Hepatocyte (in vitro differentiated cells): ENCODE measurements around the gene GON4L.

Source experiments
- EZH2 ChIP-seq: fragments of 200-600 bp; sonication (generic); IDR thresholded peaks from 2 replicates; pipeline ENCODE4 v1.6.1; 2016; ENCODE audit warnings: antibody characterized with exemption, mild to moderate bottlenecking, borderline replicate concordance
- TF ChIP-seq, protein P1 (sequence below): fragments of 200-600 bp; sonication (generic); IDR thresholded peaks from 2 replicates; pipeline ENCODE4 v1.5.1; 2016; ENCODE audit warnings: antibody characterized with exemption, mild to moderate bottlenecking; ENCODE audit not compliant: poor library complexity

DNA sequence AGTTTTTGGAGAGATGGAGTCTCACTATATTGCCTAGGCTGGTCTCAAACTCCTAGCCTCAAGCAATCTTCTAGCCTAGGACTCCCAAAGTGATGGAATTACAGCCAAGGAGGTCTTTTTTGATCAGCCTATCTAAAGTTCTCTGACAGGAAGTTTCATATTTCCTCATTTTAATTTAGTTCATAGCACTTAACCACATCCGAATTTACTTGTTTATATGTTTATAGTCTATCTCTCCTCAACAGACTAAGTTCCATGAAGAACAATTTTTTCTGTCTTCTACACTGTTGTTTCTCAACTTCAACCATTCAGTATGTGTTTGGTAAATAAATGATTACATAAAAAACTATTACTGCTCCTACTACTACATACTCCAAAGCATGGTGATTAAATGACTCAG lies 47.9 kb downstream of the GON4L start:
- TF ChIP-seq, protein P1, sequence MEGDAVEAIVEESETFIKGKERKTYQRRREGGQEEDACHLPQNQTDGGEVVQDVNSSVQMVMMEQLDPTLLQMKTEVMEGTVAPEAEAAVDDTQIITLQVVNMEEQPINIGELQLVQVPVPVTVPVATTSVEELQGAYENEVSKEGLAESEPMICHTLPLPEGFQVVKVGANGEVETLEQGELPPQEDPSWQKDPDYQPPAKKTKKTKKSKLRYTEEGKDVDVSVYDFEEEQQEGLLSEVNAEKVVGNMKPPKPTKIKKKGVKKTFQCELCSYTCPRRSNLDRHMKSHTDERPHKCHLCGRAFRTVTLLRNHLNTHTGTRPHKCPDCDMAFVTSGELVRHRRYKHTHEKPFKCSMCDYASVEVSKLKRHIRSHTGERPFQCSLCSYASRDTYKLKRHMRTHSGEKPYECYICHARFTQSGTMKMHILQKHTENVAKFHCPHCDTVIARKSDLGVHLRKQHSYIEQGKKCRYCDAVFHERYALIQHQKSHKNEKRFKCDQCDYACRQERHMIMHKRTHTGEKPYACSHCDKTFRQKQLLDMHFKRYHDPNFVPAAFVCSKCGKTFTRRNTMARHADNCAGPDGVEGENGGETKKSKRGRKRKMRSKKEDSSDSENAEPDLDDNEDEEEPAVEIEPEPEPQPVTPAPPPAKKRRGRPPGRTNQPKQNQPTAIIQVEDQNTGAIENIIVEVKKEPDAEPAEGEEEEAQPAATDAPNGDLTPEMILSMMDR = no peak
- TF ChIP-seq EZH2 = no peak
